Chondrocyte (in vitro differentiated cells): ENCODE results near the gene SYNPO2. TPM values are rescaled to one million over a fixed set of nuclear protein-coding genes. Genes with fewer than 3 reads are reported as not detected.
A peak's percentile ranks its signal among the peaks of the same experiment; 100 is the strongest.

Experiments
- DNase-seq: peaks from one replicate; pipeline ENCODE4 v3.0.0; 2021; ENCODE audit warnings: mixed read lengths, low spot score
- H3K27ac Mint-ChIP-seq: one replicate; pipeline ENCODE4 v1.8.0; 2021; ENCODE audit warnings: mild to moderate bottlenecking, moderate library complexity, mixed read lengths; ENCODE audit not compliant: unreplicated experiment
- H3K27me3 Mint-ChIP-seq: 2 replicates; pipeline ENCODE4 v1.8.0; 2021; ENCODE audit warnings: low read depth, mixed read lengths
- H3K36me3 Mint-ChIP-seq: 2 replicates; pipeline ENCODE4 v1.8.0; 2021; ENCODE audit warnings: low read depth, mixed read lengths
- H3K4me1 Mint-ChIP-seq: 2 replicates; pipeline ENCODE4 v1.8.0; 2021; ENCODE audit warnings: low read depth, mild to moderate bottlenecking, mixed read lengths
- H3K4me3 Mint-ChIP-seq: one replicate; pipeline ENCODE4 v1.8.0; 2021; ENCODE audit warnings: mild to moderate bottlenecking, moderate library complexity, mixed read lengths; ENCODE audit not compliant: unreplicated experiment
- H3K9me3 Mint-ChIP-seq: 2 replicates; pipeline ENCODE4 v1.8.0; 2021; ENCODE audit warnings: low read depth, mixed read lengths
- total RNA-seq: library from RNA; stranded (reverse); gene quantifications from 3 replicates; pipeline ENCODE4 v1.2.1, GENCODE V29; 2021
- TF ChIP-seq, protein P1 (sequence below): fragments of 200-600 bp; sonication (generic); IDR thresholded peaks from 2 replicates; pipeline ENCODE4 v1.5.0; 2021; ENCODE audit warnings: antibody characterized with exemption, mild to moderate bottlenecking, moderate library complexity

The SYNPO2 gene
- total RNA-seq, 1 donor from 2014 or later = 21.5 TPM

DNA sequence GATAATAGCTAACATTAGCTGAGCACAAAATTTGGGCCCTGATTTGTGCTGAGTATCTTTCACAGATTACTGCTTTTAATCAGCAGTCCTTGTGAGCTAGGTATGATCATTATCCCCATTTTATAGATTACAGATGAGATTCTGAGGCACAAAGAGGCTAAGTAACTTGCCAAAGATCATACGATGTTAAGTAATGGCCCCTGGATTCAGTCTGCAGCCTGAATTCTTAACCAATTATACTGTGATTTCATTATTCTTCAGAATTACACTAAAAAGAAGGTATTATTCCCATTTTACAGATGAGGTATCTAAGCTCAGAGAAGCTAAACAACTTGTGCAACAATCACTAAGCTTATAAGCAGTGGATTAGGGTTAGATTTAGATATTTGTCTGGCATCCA is 149.1 kb downstream of the SYNPO2 start:
- H3K27ac Mint-ChIP-seq = peak overlapping the region; percentile 82
- TF ChIP-seq, protein P1, sequence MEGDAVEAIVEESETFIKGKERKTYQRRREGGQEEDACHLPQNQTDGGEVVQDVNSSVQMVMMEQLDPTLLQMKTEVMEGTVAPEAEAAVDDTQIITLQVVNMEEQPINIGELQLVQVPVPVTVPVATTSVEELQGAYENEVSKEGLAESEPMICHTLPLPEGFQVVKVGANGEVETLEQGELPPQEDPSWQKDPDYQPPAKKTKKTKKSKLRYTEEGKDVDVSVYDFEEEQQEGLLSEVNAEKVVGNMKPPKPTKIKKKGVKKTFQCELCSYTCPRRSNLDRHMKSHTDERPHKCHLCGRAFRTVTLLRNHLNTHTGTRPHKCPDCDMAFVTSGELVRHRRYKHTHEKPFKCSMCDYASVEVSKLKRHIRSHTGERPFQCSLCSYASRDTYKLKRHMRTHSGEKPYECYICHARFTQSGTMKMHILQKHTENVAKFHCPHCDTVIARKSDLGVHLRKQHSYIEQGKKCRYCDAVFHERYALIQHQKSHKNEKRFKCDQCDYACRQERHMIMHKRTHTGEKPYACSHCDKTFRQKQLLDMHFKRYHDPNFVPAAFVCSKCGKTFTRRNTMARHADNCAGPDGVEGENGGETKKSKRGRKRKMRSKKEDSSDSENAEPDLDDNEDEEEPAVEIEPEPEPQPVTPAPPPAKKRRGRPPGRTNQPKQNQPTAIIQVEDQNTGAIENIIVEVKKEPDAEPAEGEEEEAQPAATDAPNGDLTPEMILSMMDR = no peak

DNA sequence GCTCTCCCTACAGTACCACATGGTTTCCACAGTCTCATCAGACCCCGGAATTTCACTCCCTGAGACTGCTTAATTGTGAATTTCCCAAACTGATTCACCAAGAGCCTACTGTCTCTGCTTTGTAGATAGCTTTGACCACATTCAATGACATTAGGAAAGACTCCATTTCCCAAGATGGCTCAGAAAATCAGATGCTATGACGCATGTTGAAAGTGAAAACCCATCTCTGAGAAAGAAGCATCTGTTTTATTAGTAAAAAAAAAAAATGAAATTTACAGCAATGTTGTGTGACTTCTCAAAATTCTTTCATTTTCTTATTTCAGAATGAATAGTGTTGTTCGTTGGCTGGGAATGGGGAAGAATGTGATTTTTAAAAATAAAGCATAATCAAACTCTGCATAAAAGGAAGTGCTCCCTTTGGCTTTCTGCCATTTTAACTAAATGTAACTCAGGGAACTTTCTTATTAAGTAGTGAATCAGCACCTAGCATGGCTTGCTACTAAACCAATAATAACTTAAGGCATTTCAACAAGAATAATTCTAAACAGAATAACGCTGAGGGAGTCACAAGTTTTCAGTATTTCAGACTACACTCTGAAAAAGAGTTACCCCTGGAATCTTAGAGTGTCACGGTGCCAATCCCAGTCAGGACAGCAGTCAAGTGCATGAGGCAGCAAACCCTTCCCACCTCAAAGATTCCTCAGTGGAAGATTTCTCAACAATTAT is 149.6 kb downstream of the SYNPO2 start:
- TF ChIP-seq, protein P1 = no peak
- Mint-ChIP-seq H3K4me3 (peak overlapping the region; percentile 15), H3K4me1 (peaks cover 95% of the 10 kb centered on the region), H3K9me3 (no peaks in the 10 kb centered on the region), H3K27me3 (no peaks in the 10 kb centered on the region), H3K27ac (peak overlapping the region; percentile 82), H3K36me3 (no peaks in the 10 kb centered on the region)
- DNase-seq = no peak

More for the DNA sequence above, 149.1 kb downstream of the SYNPO2 start:
- no peak for DNase-seq
- H3K4me3 Mint-ChIP-seq = no peak overlapping the region
- no peaks in the 10 kb centered on the region for H3K36me3 Mint-ChIP-seq
- H3K9me3 Mint-ChIP-seq = no peaks in the 10 kb centered on the region
- H3K4me1 Mint-ChIP-seq = peaks cover 94% of the 10 kb centered on the region
- no peaks in the 10 kb centered on the region for H3K27me3 Mint-ChIP-seq

DNA sequence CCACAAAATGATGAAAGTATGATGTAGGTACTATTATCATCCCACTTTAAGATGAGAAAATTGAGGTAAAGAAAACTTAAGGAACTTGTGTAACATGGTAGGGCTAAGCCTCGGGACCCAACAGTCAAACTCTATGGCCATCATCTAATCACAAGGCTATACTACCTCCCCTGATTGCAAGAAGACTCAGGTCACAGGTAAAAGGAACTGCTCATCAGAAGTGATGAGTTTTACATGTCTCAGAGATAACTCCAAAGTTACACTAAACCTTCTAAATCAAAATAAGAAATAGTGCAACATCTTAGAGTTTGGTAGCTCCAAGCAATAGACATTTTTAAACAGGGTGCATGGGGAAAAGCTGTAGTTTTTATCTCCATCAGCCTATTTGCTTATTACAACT is 150.5 kb downstream of the SYNPO2 start:
- no peak overlapping the region for H3K4me3 Mint-ChIP-seq
- H3K27me3 Mint-ChIP-seq = no peaks in the 10 kb centered on the region
- TF ChIP-seq, protein P1 = no peak
- H3K4me1 Mint-ChIP-seq = peaks cover 89% of the 10 kb centered on the region
- peak overlapping the region; percentile 90 for H3K27ac Mint-ChIP-seq
- H3K36me3 Mint-ChIP-seq = no peaks in the 10 kb centered on the region
- DNase-seq = no peak
- H3K9me3 Mint-ChIP-seq = no peaks in the 10 kb centered on the region

DNA sequence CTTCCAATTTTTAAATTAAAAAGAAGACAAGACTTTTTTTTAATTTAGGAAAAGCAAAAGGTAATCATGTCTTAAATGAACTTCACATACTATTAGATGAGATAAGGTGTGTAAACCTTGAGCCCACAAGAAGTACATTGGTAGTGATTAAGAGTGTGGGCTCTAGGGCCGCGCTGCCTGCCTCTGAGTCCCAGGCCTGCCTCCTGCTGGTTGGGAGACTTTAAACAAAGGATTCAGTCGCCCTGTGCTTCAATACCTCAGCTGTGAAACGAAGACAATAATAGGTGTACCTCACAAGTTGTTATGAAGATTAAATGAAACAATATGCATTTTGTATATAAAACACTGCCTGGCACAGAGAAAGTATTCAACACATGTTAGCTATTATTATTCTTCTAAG is 151.1 kb downstream of the SYNPO2 start:
- Mint-ChIP-seq H3K36me3 (no peaks in the 10 kb centered on the region), H3K4me1 (peaks cover 84% of the 10 kb centered on the region), H3K4me3 (no peak overlapping the region), H3K27me3 (no peaks in the 10 kb centered on the region), H3K27ac (peak overlapping the region; percentile 90), H3K9me3 (no peaks in the 10 kb centered on the region)
- TF ChIP-seq, protein P1 = peak; percentile 50
- no peak for DNase-seq

DNA sequence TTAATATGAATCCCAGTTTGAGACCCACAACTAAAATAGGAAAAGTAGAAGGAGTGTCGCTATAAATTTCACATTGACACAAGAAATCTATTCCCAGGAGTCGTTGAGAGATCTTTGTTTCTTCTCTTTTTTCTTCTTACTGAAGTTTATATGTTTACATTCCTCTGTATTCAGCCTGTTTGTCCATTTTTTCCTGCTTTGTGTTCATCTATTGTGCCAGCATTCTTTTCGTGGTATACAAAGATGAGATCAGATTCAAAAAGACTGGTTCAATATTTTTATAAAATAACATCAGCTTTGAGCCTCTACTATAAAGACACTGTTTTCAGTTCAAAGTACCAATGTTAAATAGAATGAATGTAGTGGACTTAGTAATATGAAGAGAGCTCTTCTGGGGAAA is 151.6 kb downstream of the SYNPO2 start:
- no peaks in the 10 kb centered on the region for H3K36me3 Mint-ChIP-seq
- TF ChIP-seq, protein P1 = no peak
- peaks cover 81% of the 10 kb centered on the region for H3K4me1 Mint-ChIP-seq
- H3K4me3 Mint-ChIP-seq = no peak overlapping the region
- peak overlapping the region; percentile 90 for H3K27ac Mint-ChIP-seq
- H3K9me3 Mint-ChIP-seq = no peaks in the 10 kb centered on the region
- no peaks in the 10 kb centered on the region for H3K27me3 Mint-ChIP-seq
- DNase-seq = no peak
